GM12878 (cell line): ENCODE data around the gene MSTN. TPM values are rescaled to one million over a fixed set of nuclear protein-coding genes. Genes with fewer than 3 reads are reported as not detected.

ENCODE experiments used
- ATAC-seq: fragments of 200-7000 bp; cut with Tn5 transposase; 3 replicates; pipeline ENCODE4 v1.9.1; 2020; ENCODE audit warnings: mild to moderate bottlenecking, moderate library complexity
- BruUV-seq: library from RNA; stranded (reverse); fragments of 400-500 nt; replicated peaks from 2 replicates; lab custom pipeline; 2021; lab: Mats Ljungman, UMichigan
- CTCF ChIA-PET: fragments of 300-600 bp; sonication (Branson Sonifier 250); formaldehyde crosslinking; extraction: SDS; loops from one replicate; lab custom pipeline; 2021; ENCODE audit warnings: inconsistent platforms; lab: Yijun Ruan, JAX
- POLR2A ChIA-PET: fragments of 350-600 bp; formaldehyde crosslinking; extraction: SDS; loops from one replicate; lab custom pipeline; 2021; ENCODE audit warnings: inconsistent platforms; lab: Charles Lee
- RAD21 ChIA-PET: fragments of 300-600 bp; sonication (Branson Sonifier 250); formaldehyde crosslinking; loops from one replicate; lab custom pipeline; 2023; ENCODE audit warnings: antibody characterized with exemption; ENCODE audit not compliant: unreplicated experiment; lab: Charles Lee
- SMC1A ChIA-PET: fragments of 300-600 bp; sonication (Branson Sonifier 250); formaldehyde crosslinking; loops from one replicate; lab custom pipeline; 2023; ENCODE audit not compliant: unreplicated experiment, uncharacterized antibody; lab: Charles Lee
- DNase-seq: peaks from one replicate; pipeline ENCODE4 v3.0.0-alpha.2; 2011; ENCODE audit warnings: low read depth, low spot score
- FAIRE-seq: peaks from 3 replicates; lab custom pipeline; 2011; peaks lifted over from hg19 to GRCh38; lab: Jason Lieb, UNC
- H2AFZ ChIP-seq: 2 replicates; pipeline ENCODE4 v1.6.0; 2011; ENCODE audit warnings: low read depth, low read length, control low read depth; ENCODE audit not compliant: control insufficient read depth
- H3K27ac ChIP-seq: 2 replicates; pipeline ENCODE4 v1.5.1; 2011; ENCODE audit warnings: control low read depth; ENCODE audit not compliant: control insufficient read depth, insufficient read depth
- H3K27me3 ChIP-seq, 2 experiments: replicated peaks in 1 of 2; 2 replicates each; pipeline versions ENCODE4 v1.6.0 to v1.6.1; 2011; ENCODE audit warnings: low read length in 1 of 2; ENCODE audit not compliant: control insufficient read depth in 2 of 2, insufficient read depth in 2 of 2
- H3K36me3 ChIP-seq, 2 experiments: 2 replicates each; pipeline ENCODE4 v1.5.1; 2011; ENCODE audit warnings: low read length in 1 of 2; ENCODE audit not compliant: control insufficient read depth in 2 of 2, insufficient read depth in 2 of 2
- H3K4me1 ChIP-seq: 2 replicates; pipeline ENCODE4 v1.6.1; 2011; ENCODE audit warnings: mild to moderate bottlenecking, low read length, moderate library complexity, mixed read lengths; ENCODE audit not compliant: control insufficient read depth, insufficient read depth
- H3K4me2 ChIP-seq: 2 replicates; pipeline ENCODE4 v1.6.0; 2011; ENCODE audit warnings: control low read depth; ENCODE audit not compliant: control insufficient read depth, insufficient read depth
- H3K4me3 ChIP-seq: fragments of 200-600 bp; sonication (generic); 2 replicates; pipeline ENCODE4 v1.5.1; 2016
- H3K79me2 ChIP-seq: 2 replicates; pipeline ENCODE4 v1.6.0; 2011; ENCODE audit warnings: low read length; ENCODE audit not compliant: control insufficient read depth, insufficient read depth
- H3K9ac ChIP-seq: 2 replicates; pipeline ENCODE4 v1.8.0; 2011; ENCODE audit warnings: low read length, control low read depth, mixed read lengths; ENCODE audit not compliant: control insufficient read depth, insufficient read depth
- H3K9me3 ChIP-seq: replicated peaks from 3 replicates; pipeline ENCODE4 v1.5.1; 2011; ENCODE audit warnings: mild to moderate bottlenecking, low read length; ENCODE audit not compliant: control insufficient read depth, insufficient read depth
- H4K20me1 ChIP-seq: 2 replicates; pipeline ENCODE4 v1.6.0; 2011; ENCODE audit not compliant: control insufficient read depth, insufficient read depth
- ATF7 ChIP-seq: fragments of 450-650 bp; IDR thresholded peaks from 2 replicates; pipeline ENCODE4 v1.6.1; 2016; ENCODE audit warnings: low read depth, mild to moderate bottlenecking
- CHD1 ChIP-seq: IDR thresholded peaks from 2 replicates; pipeline ENCODE4 v1.6.1; 2012; ENCODE audit warnings: low read depth, low read length, improper control_type of control experiment
- EGR1 ChIP-seq, 2 experiments: IDR thresholded peaks; 1 replicate in 1 of 2; 2 replicates in 1 of 2; pipeline ENCODE4 v1.6.1; 2011 to 2012; ENCODE audit warnings: low read depth in 2 of 2, low read length in 2 of 2, borderline replicate concordance in 1 of 2, mild to moderate bottlenecking in 1 of 2, moderate library complexity in 1 of 2
- FOXK2 ChIP-seq: fragments of 450-650 bp; IDR thresholded peaks from 2 replicates; pipeline ENCODE4 v1.6.1; 2017; ENCODE audit warnings: mild to moderate bottlenecking, moderate library complexity
- ZBTB4 ChIP-seq: fragments of 450-650 bp; formaldehyde crosslinking; IDR thresholded peaks from 2 replicates; pipeline ENCODE4 v1.4.0; 2022; ENCODE audit warnings: mild to moderate bottlenecking, moderate library complexity
- ZNF207 ChIP-seq: fragments of 450-650 bp; IDR thresholded peaks from 2 replicates; pipeline ENCODE4 v1.6.1; 2014; ENCODE audit warnings: antibody characterized with exemption, mild to moderate bottlenecking, borderline replicate concordance
- ZZZ3 ChIP-seq: IDR thresholded peaks from 2 replicates; pipeline ENCODE4 v1.6.1; 2011; ENCODE audit warnings: low read depth; ENCODE audit not compliant: control insufficient read depth, insufficient read length
- WGBS: methylation state at CpG from one replicate; pipeline ENCODE4 v1.1.6; 2016; ENCODE audit warnings: low lambda C conversion rate; ENCODE audit not compliant: insufficient replicate concordance, insufficient coverage; ENCODE audit errors: missing lambda C conversion rate; 5-methylcytosine and 5-hydroxymethylcytosine counted together
- in situ Hi-C: fragments of 300-500 bp; cut with MboI; formaldehyde crosslinking; loops from 9 replicates; pipeline ENCODE4 v1.14.3; 2018; ENCODE audit warnings: mixed read lengths
- intact Hi-C: fragments of 100-400 bp; cut with micrococcal nuclease; formaldehyde crosslinking; loops from one replicate; pipeline ENCODE4 v1.14.2; 2022; ENCODE audit not compliant: unreplicated experiment
- polyA plus RNA-seq, 11 experiments: library from polyadenylated mRNA; depleted of rRNA in 4 of 11; unstranded in 6 of 11; stranded (reverse) in 5 of 11; fragments of >200 nt; fragmentation: Nextera tagmentation in 4 of 11; fragmentation: Illumina TruSeq in 1 of 11; extraction: Ambion mirVana in 4 of 11; extraction: Trizol in 1 of 11; gene quantifications; 1 replicate in 1 of 11; 2 replicates in 10 of 11; pipeline versions ENCODE4 v1.2.1 to v1.2.3, GENCODE V29; 2011 to 2016; ENCODE audit warnings: inconsistent platforms in 2 of 11, missing spikeins in 2 of 11, low read depth in 1 of 11
- total RNA-seq, 4 experiments: library from RNA; depleted of rRNA in 3 of 4; stranded (reverse); fragments of >200 nt in 3 of 4; fragmentation: Illumina TruSeq in 1 of 4; extraction: Trizol in 1 of 4; gene quantifications; 2 replicates each; pipeline versions ENCODE4 v1.2.1 to v1.2.3, GENCODE V29; 2013 to 2021
- TF ChIP-seq, protein P1 (sequence below): IDR thresholded peaks from 2 replicates; pipeline ENCODE4 v1.6.1; 2012; ENCODE audit warnings: low read length, inconsistent platforms

MSTN gene
- total and polyA plus RNA-seq, 10 of the 15 experiments (the other 5 are each of a cell fraction or from before 2014, with no cell fraction given) = 0.04 to 0.33 (median 0.10) TPM; not detected in 7

DNA sequence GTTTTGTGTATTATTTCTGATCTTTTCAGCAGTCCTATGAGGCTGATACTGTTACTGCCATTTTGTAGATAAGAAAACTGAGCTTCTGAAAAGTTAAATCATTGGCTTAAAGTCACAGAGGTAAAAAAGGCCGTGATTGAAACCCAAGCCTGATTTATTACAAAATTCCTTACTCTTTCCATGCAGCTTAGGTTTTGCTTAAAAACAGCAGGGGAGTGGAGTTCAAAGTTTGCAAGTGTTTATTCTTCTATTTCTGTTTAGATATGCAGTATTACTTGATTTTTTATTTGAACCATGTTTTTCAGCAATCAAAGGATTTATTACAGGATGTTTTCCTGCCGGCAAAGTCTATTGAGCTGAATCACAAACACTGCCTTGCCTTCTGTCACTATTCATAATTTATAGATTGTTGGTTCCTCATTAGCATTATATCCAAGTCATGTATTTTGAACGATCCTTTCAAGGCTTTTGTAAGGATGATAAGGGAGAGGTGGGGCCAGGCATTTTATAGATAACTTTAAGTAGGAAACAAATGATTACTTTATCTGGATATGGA lies 31.9 kb upstream of the MSTN start:
- ChIA-PET CTCF (interaction anchor here (1.0 to 2.9 kb wide), 4 partner anchors 26 to 226 kb away, joined by 3 to 12 read pairs (median 9); partner anchors contain the start of gene HIBCH), SMC1A (interaction anchor here (0.9 to 1.4 kb wide), 3 partner anchors 27 to 182 kb away, joined by 3 to 4 read pairs (median 4); a partner anchor contains a TSS), POLR2A (no interaction called here), RAD21 (interaction anchor here (1.2 to 3.0 kb wide), 3 partner anchors 27 to 86 kb away, joined by 3 to 9 read pairs (median 4); a partner anchor contains a TSS)
- FAIRE-seq = no peak
- Histone ChIP-seq H3K79me2 (no peaks in the 10 kb centered on the region), H4K20me1 (no peaks in the 10 kb centered on the region), H2AFZ (no peak overlapping the region), H3K36me3 (no peaks in the 10 kb centered on the region), H3K4me3 (no peak overlapping the region), H3K9me3 (no peaks in the 10 kb centered on the region), H3K4me2 (no peak overlapping the region), H3K27me3 (no peaks in the 10 kb centered on the region), H3K4me1 (no peaks in the 10 kb centered on the region), H3K9ac (no peak overlapping the region), H3K27ac (no peak overlapping the region)
- in situ Hi-C loops = no loop called here
- DNase-seq = no peak
- no peak for ATAC-seq
- 46% methylated on average over 3 of the region's 3 CpGs for WGBS
- no peak for TF ChIP-seq CHD1
- TF ChIP-seq ZZZ3 = no peak
- TF ChIP-seq, protein P1, sequence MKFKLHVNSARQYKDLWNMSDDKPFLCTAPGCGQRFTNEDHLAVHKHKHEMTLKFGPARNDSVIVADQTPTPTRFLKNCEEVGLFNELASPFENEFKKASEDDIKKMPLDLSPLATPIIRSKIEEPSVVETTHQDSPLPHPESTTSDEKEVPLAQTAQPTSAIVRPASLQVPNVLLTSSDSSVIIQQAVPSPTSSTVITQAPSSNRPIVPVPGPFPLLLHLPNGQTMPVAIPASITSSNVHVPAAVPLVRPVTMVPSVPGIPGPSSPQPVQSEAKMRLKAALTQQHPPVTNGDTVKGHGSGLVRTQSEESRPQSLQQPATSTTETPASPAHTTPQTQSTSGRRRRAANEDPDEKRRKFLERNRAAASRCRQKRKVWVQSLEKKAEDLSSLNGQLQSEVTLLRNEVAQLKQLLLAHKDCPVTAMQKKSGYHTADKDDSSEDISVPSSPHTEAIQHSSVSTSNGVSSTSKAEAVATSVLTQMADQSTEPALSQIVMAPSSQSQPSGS = no peak
- no peak for TF ChIP-seq ZNF207
- no peak for TF ChIP-seq ATF7
- no peak for TF ChIP-seq EGR1 (IDR thresholded peaks at IDR 0.05; ENCODE audit: borderline replicate concordance in 1 of 2, low read depth in 2 of 2, low read length in 2 of 2)
- no peak for TF ChIP-seq ZBTB4 (CRISPR knock-in tag)
- no peak for TF ChIP-seq FOXK2
- no TSS peak for BruUV-seq
- intact Hi-C loops = no loop called here
